Jurkat, Clone E6-1 (cell line): ENCODE measurements around the gene OR56A4.
"Not testable (repeated sequence)": the region's sequence is repeated elsewhere in the genome, so short reads cannot be mapped to it uniquely, and the experiment has no call there.

Source experiments
- DNase-seq: peaks from one replicate; pipeline ENCODE4 v3.0.0-alpha.2; 2011; ENCODE audit warnings: low read depth, low spot score
- H3K4me3 ChIP-seq: 2 replicates; pipeline ENCODE4 v1.5.1; 2011; ENCODE audit warnings: mild to moderate bottlenecking, low read length, control low read depth, moderate library complexity

The OR56A4 gene

GRCh38 chr11:5967708-5968107, 39.0 kb downstream of the OR56A4 start:
- H3K4me3 ChIP-seq, result no peak overlapping the region
- DNase-seq, result no peak

GRCh38 chr11:5966958-5967357, 39.8 kb downstream of the OR56A4 start:
- H3K4me3 ChIP-seq, result no peak overlapping the region
- no peak for DNase-seq

GRCh38 chr11:5960704-5961320, 45.9 kb downstream of the OR56A4 start:
- not testable (repeated sequence) for H3K4me3 ChIP-seq, DNase-seq

GRCh38 chr11:5955586-5955985, 51.2 kb downstream of the OR56A4 start:
- no peak for DNase-seq

More at GRCh38 chr11:5955586-5955985, 51.2 kb downstream of the OR56A4 start:
- H3K4me3 ChIP-seq, result no peak overlapping the region
